PC-3 (cell line): ENCODE measurements around the gene C5. TPM values are rescaled to one million over a fixed set of nuclear protein-coding genes. Genes with fewer than 3 reads are reported as not detected.
"Not testable (repeated sequence)": the region's sequence is repeated elsewhere in the genome, so short reads cannot be mapped to it uniquely, and the experiment has no call there.

Experiments
- ATAC-seq: fragments of 200-7000 bp; cut with Tn5 transposase; 2 replicates; pipeline ENCODE4 v1.9.1; 2020; ENCODE audit warnings: mild to moderate bottlenecking, moderate library complexity
- BruUV-seq: library from RNA; stranded (reverse); fragments of 400-500 nt; replicated peaks from 2 replicates; lab custom pipeline; 2021; lab: Mats Ljungman, UMichigan
- CTCF ChIA-PET: fragments of 300-600 bp; sonication (Branson Sonifier 250); formaldehyde crosslinking; loops from one replicate; lab custom pipeline; 2022; ENCODE audit warnings: antibody characterized with exemption; lab: Charles Lee
- POLR2A ChIA-PET: fragments of 300-600 bp; sonication (Branson Sonifier 250); formaldehyde crosslinking; loops from one replicate; lab custom pipeline; 2022; ENCODE audit warnings: antibody characterized with exemption; ENCODE audit not compliant: unreplicated experiment; lab: Charles Lee
- DNase-seq: peaks from one replicate; pipeline ENCODE4 v3.0.0-alpha.2; 2015
- H2AFZ ChIP-seq: fragments of 300-600 bp; sonication (generic); 2 replicates; pipeline ENCODE4 v1.6.0; 2016; ENCODE audit warnings: antibody characterized with exemption, low read length
- H3F3A ChIP-seq: fragments of 300-600 bp; sonication (generic); one replicate; pipeline ENCODE4 v1.6.0; 2017; ENCODE audit warnings: antibody characterized with exemption, low read length, control low read depth, mild to moderate bottlenecking; ENCODE audit not compliant: unreplicated experiment
- H3K27ac ChIP-seq: fragments of 300-600 bp; sonication (generic); 2 replicates; pipeline ENCODE4 v1.5.1; 2016; ENCODE audit warnings: mild to moderate bottlenecking, low read length
- H3K27me3 ChIP-seq: fragments of 300-600 bp; sonication (generic); 2 replicates; pipeline ENCODE4 v1.6.1; 2016; ENCODE audit warnings: low read length, mixed read lengths
- H3K36me3 ChIP-seq: fragments of 300-600 bp; sonication (generic); 2 replicates; pipeline ENCODE4 v1.6.1; 2016; ENCODE audit warnings: low read depth, mixed run types, low read length, mixed read lengths
- H3K4me1 ChIP-seq: fragments of 300-600 bp; sonication (generic); 2 replicates; pipeline ENCODE4 v1.5.1; 2016; ENCODE audit warnings: low read length; ENCODE audit not compliant: insufficient read depth
- H3K4me2 ChIP-seq: fragments of 300-600 bp; sonication (generic); 2 replicates; pipeline ENCODE4 v1.6.0; 2016; ENCODE audit warnings: low read length
- H3K4me3 ChIP-seq: fragments of 300-600 bp; sonication (generic); 2 replicates; pipeline ENCODE4 v1.5.1; 2016; ENCODE audit warnings: mild to moderate bottlenecking, low read length, mixed read lengths
- H3K79me2 ChIP-seq: fragments of 300-600 bp; sonication (generic); 2 replicates; pipeline ENCODE4 v1.6.1; 2017; ENCODE audit warnings: low read length, mixed read lengths
- H3K9ac ChIP-seq: fragments of 300-600 bp; sonication (generic); 2 replicates; pipeline ENCODE4 v1.6.0; 2016; ENCODE audit warnings: mild to moderate bottlenecking, low read length
- H3K9me2 ChIP-seq: fragments of 300-600 bp; sonication (generic); replicated peaks from 2 replicates; pipeline ENCODE4 v1.6.1; 2016; ENCODE audit warnings: mixed run types, low read length, mixed read lengths
- H3K9me3 ChIP-seq: fragments of 300-600 bp; sonication (generic); 2 replicates; pipeline ENCODE4 v1.6.1; 2016; ENCODE audit warnings: low read length, mixed read lengths
- H4K20me1 ChIP-seq: fragments of 300-600 bp; sonication (generic); 2 replicates; pipeline ENCODE4 v1.6.1; 2016; ENCODE audit warnings: low read length, mixed read lengths
- EZH2 ChIP-seq: fragments of 300-600 bp; sonication (generic); IDR thresholded peaks from one replicate; pipeline ENCODE4 v1.6.1; 2017; ENCODE audit warnings: antibody characterized with exemption, mild to moderate bottlenecking, low read length; ENCODE audit not compliant: unreplicated experiment
- EZH2phosphoT487 ChIP-seq: fragments of 300-600 bp; sonication (generic); IDR thresholded peaks from 2 replicates; pipeline ENCODE4 v1.6.1; 2018; ENCODE audit warnings: mild to moderate bottlenecking, antibody characterized with exemption, low read length, borderline replicate concordance
- intact Hi-C: fragments of 100-400 bp; cut with micrococcal nuclease; formaldehyde crosslinking; loops from 2 replicates; pipeline ENCODE4 v1.9.0; 2023
- total RNA-seq: library from RNA; depleted of rRNA; stranded (reverse); fragments of >200 nt; gene quantifications from 2 replicates; pipeline ENCODE4 v1.2.3, GENCODE V29; 2014
- TF ChIP-seq, protein P1 (sequence below): fragments of 300-600 bp; sonication (generic); conservative IDR thresholded peaks from 2 replicates; pipeline ENCODE4 v1.5.1; 2017; ENCODE audit warnings: antibody characterized with exemption, low read depth, mild to moderate bottlenecking, low read length

C5 gene
- total RNA-seq, 1 experiment from 2014 or later: 2.9 TPM

GRCh38 chr9:121095057-121095456, 45.0 kb upstream of the C5 start:
- H3K79me2 ChIP-seq: no peaks in the 10 kb centered on the region
- CTCF ChIA-PET: no interaction called here
- H3K27me3 ChIP-seq: no peaks in the 10 kb centered on the region
- H2AFZ ChIP-seq: no peak overlapping the region
- H3K4me1 ChIP-seq: no peaks in the 10 kb centered on the region
- no peak overlapping the region for H3K9ac ChIP-seq
- no peaks in the 10 kb centered on the region for H3K36me3 ChIP-seq
- ATAC-seq (no peak), DNase-seq (no peak)
- no peaks in the 10 kb centered on the region for H3K9me2 ChIP-seq
- H3K27ac ChIP-seq: no peak overlapping the region
- H3K4me2 ChIP-seq: no peak overlapping the region
- no TSS peak for BruUV-seq
- intact Hi-C loops: no loop called here
- POLR2A ChIA-PET: no interaction called here
- no peak overlapping the region for H3K4me3 ChIP-seq
- H3F3A ChIP-seq: no peaks in the 10 kb centered on the region
- no peaks in the 10 kb centered on the region for H4K20me1 ChIP-seq
- H3K9me3 ChIP-seq: no peaks in the 10 kb centered on the region
- no peak for TF ChIP-seq EZH2
- TF ChIP-seq EZH2phosphoT487: no peak
- TF ChIP-seq, protein P1, sequence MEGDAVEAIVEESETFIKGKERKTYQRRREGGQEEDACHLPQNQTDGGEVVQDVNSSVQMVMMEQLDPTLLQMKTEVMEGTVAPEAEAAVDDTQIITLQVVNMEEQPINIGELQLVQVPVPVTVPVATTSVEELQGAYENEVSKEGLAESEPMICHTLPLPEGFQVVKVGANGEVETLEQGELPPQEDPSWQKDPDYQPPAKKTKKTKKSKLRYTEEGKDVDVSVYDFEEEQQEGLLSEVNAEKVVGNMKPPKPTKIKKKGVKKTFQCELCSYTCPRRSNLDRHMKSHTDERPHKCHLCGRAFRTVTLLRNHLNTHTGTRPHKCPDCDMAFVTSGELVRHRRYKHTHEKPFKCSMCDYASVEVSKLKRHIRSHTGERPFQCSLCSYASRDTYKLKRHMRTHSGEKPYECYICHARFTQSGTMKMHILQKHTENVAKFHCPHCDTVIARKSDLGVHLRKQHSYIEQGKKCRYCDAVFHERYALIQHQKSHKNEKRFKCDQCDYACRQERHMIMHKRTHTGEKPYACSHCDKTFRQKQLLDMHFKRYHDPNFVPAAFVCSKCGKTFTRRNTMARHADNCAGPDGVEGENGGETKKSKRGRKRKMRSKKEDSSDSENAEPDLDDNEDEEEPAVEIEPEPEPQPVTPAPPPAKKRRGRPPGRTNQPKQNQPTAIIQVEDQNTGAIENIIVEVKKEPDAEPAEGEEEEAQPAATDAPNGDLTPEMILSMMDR: no peak

- H3K4me1 ChIP-seq, ATAC-seq, H3K9me3 ChIP-seq, H4K20me1 ChIP-seq, H3K27me3 ChIP-seq, CTCF ChIA-PET, H3K79me2 ChIP-seq, H3K36me3 ChIP-seq, H3K27ac ChIP-seq, BruUV-seq, H3K9me2 ChIP-seq, DNase-seq, H2AFZ ChIP-seq, H3K9ac ChIP-seq, POLR2A ChIA-PET, intact Hi-C loops, H3F3A ChIP-seq, H3K4me2 ChIP-seq, H3K4me3 ChIP-seq: not testable (repeated sequence)
Observed at GRCh38 chr9:121090743-121091142, 40.7 kb upstream of the C5 start.

- no peak overlapping the region for H3K4me3 ChIP-seq
- H3K27me3 ChIP-seq: no peaks in the 10 kb centered on the region
- ATAC-seq (no peak), DNase-seq (no peak)
- H4K20me1 ChIP-seq: no peaks in the 10 kb centered on the region
- no peak overlapping the region for H3K4me2 ChIP-seq
- BruUV-seq: no TSS peak
- ChIA-PET POLR2A (no interaction called here), CTCF (no interaction called here)
- H3K27ac ChIP-seq: no peak overlapping the region
- H3K36me3 ChIP-seq: no peaks in the 10 kb centered on the region
- H3K4me1 ChIP-seq: no peaks in the 10 kb centered on the region
- intact Hi-C loops: no loop called here
- no peaks in the 10 kb centered on the region for H3K9me3 ChIP-seq
- H3K9ac ChIP-seq: no peak overlapping the region
- H2AFZ ChIP-seq: no peak overlapping the region
- TF ChIP-seq EZH2 (no peak), EZH2phosphoT487 (no peak)
- TF ChIP-seq, protein P1: no peak
- H3F3A ChIP-seq: no peaks in the 10 kb centered on the region
- H3K9me2 ChIP-seq: no peaks in the 10 kb centered on the region
- H3K79me2 ChIP-seq: no peaks in the 10 kb centered on the region
Observed at GRCh38 chr9:121088576-121088975, 38.5 kb upstream of the C5 start.
